HG02588 (cell line): ENCODE data around the gene AMY2A.
"Not testable (repeated sequence)": the region's sequence is repeated elsewhere in the genome, so short reads cannot be mapped to it uniquely, and the experiment has no call there.

ENCODE experiments used
- ATAC-seq: cut with Tn5 transposase; IDR thresholded peaks from one replicate; pipeline ENCODE4 v1.9.1; 2021; ENCODE audit warnings: mild to moderate bottlenecking, moderate library complexity; ENCODE audit not compliant: unreplicated experiment

The AMY2A gene

DNA sequence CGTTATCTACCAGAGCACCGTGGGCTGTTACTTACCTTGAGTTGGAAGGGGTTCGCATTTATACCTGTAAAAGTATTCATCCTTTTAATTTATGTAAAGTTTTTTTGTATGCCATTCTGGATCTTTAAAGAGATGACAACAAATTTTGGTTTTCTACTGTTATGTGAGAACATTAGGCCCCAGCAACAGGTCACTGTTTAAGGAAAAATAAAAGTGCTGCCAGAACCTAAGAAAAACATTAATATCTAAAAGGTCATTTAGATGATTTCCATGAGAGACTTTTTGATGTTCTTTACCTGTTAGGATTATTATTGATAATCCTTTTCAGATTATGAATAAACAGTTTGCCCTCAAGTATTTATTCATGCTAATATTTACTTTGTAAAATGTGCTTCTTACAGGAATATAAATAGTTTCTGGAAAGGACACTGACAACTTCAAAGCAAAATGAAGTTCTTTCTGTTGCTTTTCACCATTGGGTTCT lies at the start of gene AMY2A:
Gene AMY2A, plus strand, starts transcription at position 434 of the 484 bp plus-strand sequence. Its CDS starts 14 bp downstream, at position 448.
- ATAC-seq: not testable (repeated sequence)

- no peak for ATAC-seq
These were observed 47.7 kb upstream of the AMY2A start for GRCh38 chr1:103569493-103569892.

GRCh38 chr1:103571289-103571688 lies 45.9 kb upstream of the AMY2A start, which contains the start of gene AMY2B:
Gene AMY2B (plus strand): TSS chr1:103571589. CDS start chr1:103571603, 14 bp downstream.
- ATAC-seq: not testable (repeated sequence)

DNA sequence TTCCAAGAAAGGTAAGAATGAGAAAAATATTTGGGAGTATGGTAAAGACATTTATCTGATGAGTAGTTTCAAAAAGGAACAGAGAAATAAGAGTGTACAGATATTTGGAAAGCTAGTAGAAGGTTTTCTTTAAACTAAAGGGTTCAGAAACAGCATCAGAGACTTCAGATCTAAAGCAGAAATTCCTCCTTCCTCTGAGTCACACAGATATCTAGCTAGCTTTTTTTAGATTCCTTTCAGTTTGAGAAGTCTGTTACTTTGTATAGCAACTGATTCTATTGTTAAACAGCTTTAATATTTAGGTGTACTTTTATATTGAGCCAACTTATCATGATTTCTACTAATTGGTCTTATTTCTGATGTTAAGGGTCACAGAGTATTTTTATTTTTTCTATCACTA lies 41.2 kb upstream of the AMY2A start:
- no peak for ATAC-seq

DNA sequence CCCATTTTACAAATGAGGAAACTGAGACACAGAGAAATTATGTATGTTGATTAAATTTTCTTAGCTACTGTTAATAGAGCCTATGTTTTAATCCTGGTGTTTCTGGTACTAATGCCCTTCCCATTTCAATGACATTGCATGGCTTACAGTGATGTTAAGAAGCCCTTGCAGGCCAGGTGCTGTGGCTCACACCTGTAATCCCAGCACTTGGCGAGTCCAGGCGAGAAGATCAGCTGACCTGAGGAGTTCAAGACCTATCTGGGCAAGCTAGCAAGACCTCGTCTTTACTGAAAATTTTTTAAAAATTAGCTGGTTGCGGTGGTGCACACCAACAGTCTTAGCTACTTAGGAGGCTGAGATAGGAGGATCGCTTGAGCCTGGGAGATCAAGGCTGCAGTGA lies 40.4 kb upstream of the AMY2A start:
- ATAC-seq: not testable (repeated sequence)

DNA sequence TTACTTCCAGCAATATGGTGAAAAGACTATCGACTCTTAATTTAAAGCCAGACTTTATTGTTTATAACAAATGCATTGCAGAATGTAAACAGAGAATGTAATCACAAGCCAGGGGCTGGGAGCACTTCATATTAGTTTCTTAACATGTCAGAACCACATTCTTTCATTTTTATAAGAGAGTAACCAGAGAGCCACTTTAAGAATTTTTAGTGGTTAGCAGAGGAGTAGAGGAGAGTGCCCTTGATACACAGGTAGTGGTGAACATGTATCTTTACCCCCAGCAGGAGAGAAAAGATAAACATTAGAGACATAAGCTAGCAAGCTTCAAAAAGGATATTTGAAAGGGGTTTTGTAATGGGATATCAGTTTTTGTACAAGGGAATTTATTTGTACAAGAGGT lies 34.8 kb upstream of the AMY2A start:
- ATAC-seq: no peak

DNA sequence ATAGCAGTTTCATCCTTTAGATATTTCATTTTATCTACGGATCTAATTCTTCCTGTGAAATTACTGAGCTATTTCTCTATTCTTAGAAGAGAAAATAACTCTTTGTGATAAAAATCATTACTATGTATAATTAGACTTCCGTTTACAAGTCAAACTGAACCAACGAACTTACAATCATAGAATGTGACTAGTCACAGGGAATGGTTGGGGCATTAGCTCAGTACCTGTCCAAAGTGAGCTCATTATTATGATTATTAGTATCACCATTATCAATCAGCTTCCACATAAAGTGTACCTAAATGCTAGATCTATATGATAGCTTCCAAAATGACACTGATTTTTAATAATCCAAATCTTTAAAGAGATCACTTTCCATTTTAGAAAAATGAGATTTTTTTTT lies 33.3 kb upstream of the AMY2A start:
- no peak for ATAC-seq

DNA sequence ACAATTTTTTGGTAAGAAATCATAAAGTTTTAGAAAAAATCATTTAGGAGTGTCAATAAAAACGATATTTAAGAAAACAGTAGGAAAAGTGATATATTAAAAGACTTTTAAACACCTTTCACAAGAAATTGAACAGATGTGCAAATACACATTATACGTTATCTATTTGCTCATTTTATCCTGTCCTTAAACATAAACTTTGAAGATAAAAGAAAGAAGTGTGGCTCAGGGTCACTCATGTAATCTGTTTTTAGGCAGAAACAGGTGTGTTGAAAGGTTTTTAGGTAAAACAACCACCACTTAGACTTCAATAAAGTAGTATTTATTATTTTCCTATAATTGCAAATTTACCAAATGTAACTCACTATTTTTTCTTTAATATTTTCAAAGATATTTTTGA lies 32.7 kb upstream of the AMY2A start:
- no peak for ATAC-seq

DNA sequence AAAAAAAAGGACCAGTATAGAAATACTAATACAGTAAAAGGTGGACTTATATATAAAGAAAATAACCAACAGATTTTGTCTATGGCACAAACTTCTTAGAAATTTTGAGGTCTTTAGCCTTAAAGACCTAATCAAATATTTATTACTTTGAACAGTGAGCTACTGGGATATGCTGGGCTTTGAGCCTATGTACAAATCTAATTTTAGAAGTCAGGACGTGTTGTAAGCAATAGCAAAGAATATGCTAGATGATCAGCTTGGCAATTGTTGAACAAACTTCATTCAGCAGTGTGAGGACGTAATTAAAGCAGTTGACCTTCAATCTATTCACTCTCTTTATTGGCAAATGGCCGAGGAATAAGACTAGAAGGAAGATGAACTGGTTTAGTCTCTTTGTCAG lies 14.5 kb upstream of the AMY2A start:
- ATAC-seq: not testable (repeated sequence)

GRCh38 chr1:103616362-103616761 lies 865 bp upstream of the AMY2A start:
- ATAC-seq: no peak

GRCh38 chr1:103627436-103627835 lies 10.2 kb downstream of the AMY2A start:
- not testable (repeated sequence) for ATAC-seq

DNA sequence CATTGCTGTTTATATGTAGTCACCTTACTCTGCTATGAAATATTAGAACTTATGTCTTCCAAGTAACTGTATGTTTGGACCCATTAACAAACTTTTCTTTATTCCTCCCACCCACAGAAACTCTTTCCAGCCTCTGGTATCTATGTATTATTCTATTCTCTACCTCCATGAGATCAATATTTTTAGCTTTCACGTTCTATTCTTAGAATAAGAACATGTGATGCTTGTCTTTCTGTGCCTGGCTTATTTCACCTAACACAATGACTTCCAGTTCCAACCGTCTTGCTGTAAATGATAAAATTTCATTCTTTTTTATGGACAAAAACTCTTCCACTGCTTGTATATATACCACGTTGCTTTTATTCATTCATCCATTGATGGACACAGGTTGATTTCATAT lies 24.0 kb downstream of the AMY2A start:
- ATAC-seq: not testable (repeated sequence)

DNA sequence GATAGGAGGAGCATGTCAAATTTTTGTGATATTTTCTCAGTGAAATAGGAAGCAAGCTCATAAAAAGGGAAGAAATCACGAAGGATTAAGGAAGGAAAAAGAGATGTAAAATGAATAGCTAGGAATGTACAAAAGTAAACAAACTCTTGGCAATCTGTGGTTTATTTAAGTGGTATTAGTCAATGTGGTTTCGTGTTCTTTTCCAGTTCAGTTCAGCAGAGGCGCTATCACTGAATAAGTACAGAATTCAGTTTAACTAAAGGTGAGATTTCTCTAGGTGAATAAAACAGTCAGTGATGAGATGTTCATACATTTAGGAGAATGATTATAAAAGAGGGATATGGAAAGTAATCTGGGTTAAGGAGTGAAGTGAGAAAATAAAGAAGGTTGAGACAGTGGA lies 26.7 kb downstream of the AMY2A start:
- not testable (repeated sequence) for ATAC-seq

GRCh38 chr1:103650305-103650704 lies 33.1 kb downstream of the AMY2A start:
- ATAC-seq: not testable (repeated sequence)

DNA sequence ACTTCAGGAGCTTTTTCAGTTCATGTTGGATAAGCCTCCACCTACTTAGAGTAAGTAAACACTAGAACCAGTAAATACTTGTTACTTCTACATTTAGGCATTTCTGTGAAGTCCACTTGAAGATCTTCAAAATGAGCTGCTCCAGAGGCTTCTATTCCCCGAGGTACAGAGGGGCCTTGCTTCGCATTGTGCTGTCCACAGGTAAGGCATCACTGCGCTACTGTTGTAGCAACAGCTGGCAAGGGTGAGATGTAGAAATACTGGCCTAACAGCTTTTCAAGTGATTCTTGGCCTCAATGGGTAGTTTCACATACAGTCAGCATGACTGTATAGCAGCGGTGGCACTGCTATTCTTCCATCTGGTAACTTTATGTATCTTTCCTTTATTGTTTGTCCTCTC lies 33.7 kb downstream of the AMY2A start:
- ATAC-seq: not testable (repeated sequence)

DNA sequence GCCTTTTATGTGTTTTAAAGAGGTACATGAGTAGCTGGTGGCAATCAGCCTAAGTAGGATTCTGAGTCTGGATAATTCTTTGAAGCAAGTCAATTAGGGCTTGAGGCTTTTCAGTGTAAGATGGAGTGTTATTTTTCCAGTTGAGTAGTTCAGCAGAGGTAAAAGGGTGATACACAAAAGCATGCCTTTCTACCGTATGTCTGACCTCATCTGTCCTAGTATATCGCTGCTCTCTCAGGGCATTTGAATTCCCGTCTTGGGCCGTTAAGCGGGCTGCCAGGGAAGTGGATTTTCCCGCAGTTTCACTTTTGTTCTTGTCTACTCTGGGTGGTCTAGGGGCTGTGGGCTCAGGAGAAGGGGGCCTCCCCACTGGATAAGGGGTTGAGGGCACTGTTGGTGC lies 36.9 kb downstream of the AMY2A start:
- not testable (repeated sequence) for ATAC-seq

DNA sequence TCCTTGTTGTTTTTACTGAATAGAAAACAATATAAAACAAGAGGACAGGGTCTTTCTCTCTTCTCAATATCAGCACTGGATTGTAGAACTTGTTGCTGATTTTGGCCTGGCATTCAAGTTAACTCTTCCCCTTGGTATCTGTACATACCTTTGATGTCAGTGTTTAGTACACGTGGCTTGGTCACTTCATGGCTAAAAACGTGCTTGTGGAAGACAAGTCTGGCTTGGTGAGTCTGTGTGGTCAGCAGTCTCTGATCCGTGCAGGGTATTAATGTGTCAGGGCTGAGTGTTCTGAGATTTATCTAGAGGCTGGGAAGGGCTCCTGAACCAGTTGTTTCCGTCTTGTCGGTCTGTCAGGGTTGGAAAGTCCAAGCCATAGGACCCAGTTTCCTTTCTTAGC lies 38.2 kb downstream of the AMY2A start, which contains the start of gene AMY1A:
Gene AMY1A, plus strand, starts transcription at position 301 of the 400 bp plus-strand sequence. CDS start 571 bp downstream, outside the sequence.
- not testable (repeated sequence) for ATAC-seq
